DND-41 (cell line): ENCODE data around the gene SLC18A3.
A peak's percentile ranks its signal among the peaks of the same experiment; 100 is the strongest.

Experiments used
- ATAC-seq: fragments of 200-7000 bp; cut with Tn5 transposase; 3 replicates; pipeline ENCODE4 v1.9.1; 2021; ENCODE audit warnings: low read depth; ENCODE audit not compliant: insufficient read depth
- DNase-seq: peaks from one replicate; pipeline ENCODE4 v3.0.0-alpha.2; 2020
- H2AFZ ChIP-seq: 2 replicates; pipeline ENCODE4 v1.6.0; 2012; ENCODE audit warnings: low read depth, low read length
- H3K27ac ChIP-seq: 2 replicates; pipeline ENCODE4 v1.5.1; 2012; ENCODE audit warnings: low read length, inconsistent platforms
- H3K27me3 ChIP-seq: fragments of 200-600 bp; sonication (generic); 2 replicates; pipeline ENCODE4 v1.6.0; 2012; ENCODE audit warnings: low read length, mild to moderate bottlenecking, inconsistent platforms; ENCODE audit not compliant: insufficient read depth, poor library complexity
- H3K36me3 ChIP-seq: 2 replicates; pipeline ENCODE4 v1.5.1; 2012; ENCODE audit warnings: low read length, inconsistent platforms; ENCODE audit not compliant: insufficient read depth
- H3K4me1 ChIP-seq: 2 replicates; pipeline ENCODE4 v1.5.1; 2012; ENCODE audit warnings: mild to moderate bottlenecking, low read length; ENCODE audit not compliant: insufficient read depth
- H3K4me2 ChIP-seq: 2 replicates; pipeline ENCODE4 v1.6.0; 2012; ENCODE audit warnings: mild to moderate bottlenecking, moderate library complexity, low read length, inconsistent platforms; ENCODE audit not compliant: insufficient read depth
- H3K4me3 ChIP-seq, 2 experiments: fragments of 200-600 bp in 1 of 2; shearing (Covaris generic) in 1 of 2; 2 replicates each; pipeline ENCODE4 v1.5.1; 2012 to 2016; ENCODE audit warnings: inconsistent platforms in 2 of 2, low read length in 2 of 2, mild to moderate bottlenecking in 2 of 2, low read depth in 1 of 2, moderate library complexity in 1 of 2
- H3K79me2 ChIP-seq: 2 replicates; pipeline ENCODE4 v1.6.0; 2012; ENCODE audit warnings: low read length, inconsistent platforms; ENCODE audit not compliant: insufficient read depth
- H3K9ac ChIP-seq: 2 replicates; pipeline ENCODE4 v1.6.0; 2012; ENCODE audit warnings: low read depth, mild to moderate bottlenecking, inconsistent platforms, low read length, moderate library complexity
- H3K9me3 ChIP-seq: 2 replicates; pipeline ENCODE4 v1.5.1; 2012; ENCODE audit warnings: low read length, moderate library complexity, mild to moderate bottlenecking, inconsistent platforms; ENCODE audit not compliant: insufficient read depth, severe bottlenecking
- H4K20me1 ChIP-seq: 2 replicates; pipeline ENCODE4 v1.6.0; 2012; ENCODE audit warnings: low read length; ENCODE audit not compliant: insufficient read depth
- CTCF ChIP-seq: IDR thresholded peaks from 2 replicates; pipeline ENCODE4 v1.5.1; 2012; ENCODE audit warnings: borderline replicate concordance, low read length, moderate library complexity, mild to moderate bottlenecking; ENCODE audit not compliant: poor library complexity, severe bottlenecking; ENCODE audit errors: extremely low read depth
- EZH2 ChIP-seq: IDR thresholded peaks from 3 replicates; pipeline ENCODE4 v1.6.1; 2012; ENCODE audit warnings: borderline replicate concordance, low read depth, mild to moderate bottlenecking, moderate library complexity, low read length, inconsistent platforms; ENCODE audit not compliant: severe bottlenecking

The SLC18A3 gene

GRCh38 chr10:49613165-49613881, 3.2 kb downstream of the SLC18A3 start:
- TF ChIP-seq CTCF, result no peak
- TF ChIP-seq EZH2, result no peak
- Histone ChIP-seq H3K79me2 (no peaks in the 10 kb centered on the region), H3K9ac (no peak overlapping the region), H2AFZ (no peak overlapping the region), H3K27me3 (no peaks in the 10 kb centered on the region), H3K4me2 (no peak overlapping the region), H4K20me1 (no peaks in the 10 kb centered on the region), H3K27ac (no peak overlapping the region), H3K4me1 (no peaks in the 10 kb centered on the region), H3K4me3 (no peak overlapping the region), H3K36me3 (no peaks in the 10 kb centered on the region), H3K9me3 (no peaks in the 10 kb centered on the region)
- ATAC-seq, result no peak
- DNase-seq, result no peak

DNA sequence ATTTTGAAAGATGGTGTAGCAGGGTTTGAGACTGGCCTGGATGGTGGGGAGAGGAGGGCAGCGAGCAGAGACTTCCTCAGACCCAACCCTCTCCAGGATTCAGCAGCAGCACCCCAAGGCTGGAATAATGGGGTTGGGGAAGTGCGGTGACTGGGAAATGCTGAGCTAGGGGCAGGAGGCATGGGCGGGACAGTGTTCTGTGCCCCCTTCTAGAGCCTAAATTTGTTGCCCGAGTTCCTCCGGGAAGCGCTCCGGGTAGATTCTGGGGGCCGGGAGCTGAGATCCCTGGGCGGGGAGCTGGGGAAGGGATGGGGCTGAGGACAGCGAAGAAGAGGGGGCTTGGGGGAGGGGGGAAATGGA, 3.8 kb downstream of the SLC18A3 start, which contains the start of gene CHAT:
Gene CHAT (plus strand): TSS at position 156 of the 360 bp plus-strand sequence. CDS start 153 bp downstream, at position 309.
- Histone ChIP-seq H3K4me3 (no peak within 1 kb of the TSS), H3K27ac (no peak within 1 kb of the TSS), H3K27me3 (no peaks in the 10 kb centered on the region), H3K36me3 (no peaks in the 10 kb centered on the region), H4K20me1 (no peaks in the 10 kb centered on the region), H3K9ac (no peak within 1 kb of the TSS), H3K4me1 (no peaks in the 10 kb centered on the region), H3K79me2 (no peaks in the 10 kb centered on the region), H3K4me2 (no peak within 1 kb of the TSS), H3K9me3 (no peaks in the 10 kb centered on the region), H2AFZ (no peak within 1 kb of the TSS)
- no peak for TF ChIP-seq CTCF
- TF ChIP-seq EZH2, result no peak
- DNase-seq (no peak), ATAC-seq (no peak)

- ATAC-seq, result peak; percentile 46; the same call in 2 of the 3 replicates
- Histone ChIP-seq H3K4me2 (no peak overlapping the region), H3K36me3 (no peaks in the 10 kb centered on the region), H3K4me3 (no peak overlapping the region), H4K20me1 (no peaks in the 10 kb centered on the region), H3K4me1 (no peaks in the 10 kb centered on the region), H3K9ac (no peak overlapping the region), H2AFZ (no peak overlapping the region), H3K27me3 (no peaks in the 10 kb centered on the region), H3K27ac (no peak overlapping the region), H3K79me2 (no peaks in the 10 kb centered on the region), H3K9me3 (no peaks in the 10 kb centered on the region)
- no peak for DNase-seq
- TF ChIP-seq CTCF (no peak), EZH2 (no peak)
Observed at GRCh38 chr10:49614242-49615198, 4.4 kb downstream of the SLC18A3 start.
